GM23338 (cell line): ENCODE results near the gene GPR142. TPM values are rescaled to one million over a fixed set of nuclear protein-coding genes. Genes with fewer than 3 reads are reported as not detected.

ENCODE experiments used
- ATAC-seq: fragments of 200-7000 bp; cut with Tn5 transposase; 3 replicates; pipeline ENCODE4 v1.9.1; 2020
- DNase-seq: peaks from one replicate; pipeline ENCODE4 v3.0.0-alpha.2; 2015; ENCODE audit warnings: low spot score
- H2AFZ ChIP-seq: fragments of 200-600 bp; sonication (generic); 2 replicates; pipeline ENCODE4 v1.8.0; 2016; ENCODE audit warnings: antibody characterized with exemption, mild to moderate bottlenecking, moderate library complexity
- H3F3A ChIP-seq: fragments of 200-600 bp; sonication (generic); replicated peaks from 2 replicates; pipeline ENCODE4 v1.8.0; 2017; ENCODE audit warnings: antibody characterized with exemption, mixed run types, low read depth
- H3K27ac ChIP-seq: fragments of 200-600 bp; sonication (generic); 2 replicates; pipeline ENCODE4 v1.6.1; 2016; ENCODE audit warnings: low read depth
- H3K27me3 ChIP-seq: fragments of 200-600 bp; sonication (generic); 2 replicates; pipeline ENCODE4 v1.8.0; 2016; ENCODE audit warnings: mild to moderate bottlenecking, mixed run types, moderate library complexity; ENCODE audit not compliant: insufficient read depth
- H3K36me3 ChIP-seq: fragments of 200-600 bp; sonication (generic); 2 replicates; pipeline ENCODE4 v1.8.0; 2016; ENCODE audit warnings: mild to moderate bottlenecking; ENCODE audit not compliant: insufficient read depth
- H3K4me1 ChIP-seq: fragments of 200-600 bp; sonication (generic); 2 replicates; pipeline ENCODE4 v1.8.0; 2016; ENCODE audit warnings: mild to moderate bottlenecking, moderate library complexity; ENCODE audit not compliant: insufficient read depth
- H3K4me2 ChIP-seq: fragments of 200-600 bp; sonication (generic); 2 replicates; pipeline ENCODE4 v1.7.1; 2017; ENCODE audit warnings: mixed run types
- H3K4me3 ChIP-seq: fragments of 200-600 bp; sonication (generic); 2 replicates; pipeline ENCODE4 v1.6.1; 2016; ENCODE audit warnings: mixed run types
- H3K79me2 ChIP-seq: fragments of 200-600 bp; sonication (generic); replicated peaks from 2 replicates; pipeline ENCODE4 v1.8.0; 2017; ENCODE audit warnings: mild to moderate bottlenecking; ENCODE audit not compliant: insufficient read depth
- H3K9me2 ChIP-seq: fragments of 200-600 bp; sonication (generic); 2 replicates; pipeline ENCODE4 v1.8.0; 2017; ENCODE audit not compliant: insufficient read depth
- H4K20me1 ChIP-seq: fragments of 200-600 bp; sonication (generic); replicated peaks from 2 replicates; pipeline ENCODE4 v1.8.0; 2017; ENCODE audit warnings: mild to moderate bottlenecking; ENCODE audit not compliant: insufficient read depth
- H3K27ac Mint-ChIP-seq: 2 replicates; pipeline ENCODE4 v1.8.0; 2020; ENCODE audit warnings: inconsistent platforms, mild to moderate bottlenecking, moderate library complexity, mixed read lengths
- H3K27me3 Mint-ChIP-seq: 3 replicates; pipeline ENCODE4 v1.8.0; 2022; ENCODE audit warnings: low read depth, mild to moderate bottlenecking, moderate library complexity, mixed read lengths, inconsistent platforms; ENCODE audit not compliant: insufficient read depth, poor library complexity
- H3K36me3 Mint-ChIP-seq: 3 replicates; pipeline ENCODE4 v1.8.0; 2021; ENCODE audit warnings: low read depth, mild to moderate bottlenecking, inconsistent platforms, moderate library complexity, mixed read lengths
- H3K4me1 Mint-ChIP-seq: 3 replicates; pipeline ENCODE4 v1.8.0; 2020; ENCODE audit warnings: mild to moderate bottlenecking, inconsistent platforms, mixed read lengths
- H3K4me3 Mint-ChIP-seq: 3 replicates; pipeline ENCODE4 v1.8.0; 2021; ENCODE audit warnings: moderate library complexity, mild to moderate bottlenecking, inconsistent platforms, mixed read lengths
- H3K9me3 Mint-ChIP-seq: 3 replicates; pipeline ENCODE4 v1.8.0; 2020; ENCODE audit warnings: moderate library complexity, mild to moderate bottlenecking, inconsistent platforms, mixed read lengths
- CREB1 ChIP-seq: fragments of 250-450 bp; sonication (Bioruptor Pico); IDR thresholded peaks from 2 replicates; pipeline ENCODE4 v1.5.0; 2020; ENCODE audit warnings: low read depth, mild to moderate bottlenecking, moderate library complexity
- CTCF ChIP-seq, 2 experiments: fragments of 200-600 bp in 1 of 2; sonication (generic) in 1 of 2; conservative IDR thresholded peaks; 2 replicates each; pipeline versions ENCODE4 v1.5.1 to v1.6.1; 2016 to 2017; ENCODE audit warnings: antibody characterized with exemption in 2 of 2, low read depth in 2 of 2, mild to moderate bottlenecking in 2 of 2, moderate library complexity in 1 of 2
- ETS1 ChIP-seq: IDR thresholded peaks from 2 replicates; pipeline ENCODE4 v1.6.1; 2016; ENCODE audit warnings: antibody characterized with exemption
- EZH2 ChIP-seq: fragments of 200-600 bp; sonication (generic); IDR thresholded peaks from one replicate; pipeline ENCODE4 v1.8.0; 2017; ENCODE audit warnings: antibody characterized with exemption, mild to moderate bottlenecking, low read depth; ENCODE audit not compliant: unreplicated experiment
- EZH2phosphoT487 ChIP-seq: fragments of 200-600 bp; sonication (generic); IDR thresholded peaks from one replicate; pipeline ENCODE4 v1.8.1; 2018; ENCODE audit warnings: antibody characterized with exemption; ENCODE audit not compliant: unreplicated experiment
- JUNB ChIP-seq: IDR thresholded peaks from one replicate; pipeline ENCODE4 v1.6.1; 2016; ENCODE audit warnings: antibody characterized with exemption; ENCODE audit not compliant: unreplicated experiment
- NANOG ChIP-seq: IDR thresholded peaks from 2 replicates; pipeline ENCODE4 v1.6.1; 2016; ENCODE audit warnings: antibody characterized with exemption, borderline replicate concordance
- POLR2AphosphoS5 ChIP-seq: IDR thresholded peaks from 2 replicates; pipeline ENCODE4 v1.6.1; 2016; ENCODE audit warnings: antibody characterized with exemption, low read depth
- STAT1 ChIP-seq: IDR thresholded peaks from one replicate; pipeline ENCODE4 v1.6.1; 2016; ENCODE audit warnings: antibody characterized with exemption; ENCODE audit not compliant: unreplicated experiment
- ZNF114 ChIP-seq: fragments of 250-450 bp; sonication (Bioruptor Pico); IDR thresholded peaks from 2 replicates; pipeline ENCODE4 v1.5.0; 2020; ENCODE audit warnings: mild to moderate bottlenecking, moderate library complexity
- ZNF462 ChIP-seq: fragments of 250-450 bp; sonication (Bioruptor Pico); IDR thresholded peaks from 2 replicates; pipeline ENCODE4 v1.5.0; 2020; ENCODE audit warnings: mild to moderate bottlenecking, moderate library complexity
- polyA plus RNA-seq: library from polyadenylated mRNA; unstranded; fragments of >200 nt; fragmentation: Nextera tagmentation; extraction: Ambion mirVana; gene quantifications from 2 replicates; pipeline ENCODE4 v1.2.1, GENCODE V29; 2016
- total RNA-seq: library from RNA; depleted of rRNA; stranded (reverse); fragments of >200 nt; shearing (Covaris generic); gene quantifications from 2 replicates; pipeline ENCODE4 v1.2.3, GENCODE V29; 2014
- TF ChIP-seq, protein P1 (sequence below): IDR thresholded peaks from one replicate; pipeline ENCODE4 v1.6.1; 2018; ENCODE audit warnings: antibody characterized with exemption; ENCODE audit not compliant: unreplicated experiment

Gene GPR142
- total and polyA plus RNA-seq, 2 experiments from 2014 or later: not detected

GRCh38 chr17:74318391-74318790, 48.9 kb upstream of the GPR142 start:
- no peaks in the 10 kb centered on the region for H3K27me3 ChIP-seq
- ATAC-seq (no peak), DNase-seq (no peak)
- no peak overlapping the region for H2AFZ ChIP-seq
- no peaks in the 10 kb centered on the region for H4K20me1 ChIP-seq
- H3K36me3 ChIP-seq: no peaks in the 10 kb centered on the region
- no peaks in the 10 kb centered on the region for H3K9me2 ChIP-seq
- no peak overlapping the region for H3K27ac ChIP-seq
- H3K27ac Mint-ChIP-seq: no peak overlapping the region
- no peaks in the 10 kb centered on the region for H3K36me3 Mint-ChIP-seq
- H3K4me2 ChIP-seq: no peak overlapping the region
- no peaks in the 10 kb centered on the region for H3K79me2 ChIP-seq
- H3F3A ChIP-seq: no peaks in the 10 kb centered on the region
- H3K4me1 ChIP-seq: no peaks in the 10 kb centered on the region
- no peaks in the 10 kb centered on the region for H3K4me1 Mint-ChIP-seq
- peaks cover 13% of the 10 kb centered on the region for H3K27me3 Mint-ChIP-seq
- H3K9me3 Mint-ChIP-seq: no peaks in the 10 kb centered on the region; the same call in 2 of the 3 replicates
- TF ChIP-seq JUNB (no peak), ZNF462 (CRISPR knock-in tag) (no peak), STAT1 (no peak), CREB1 (CRISPR knock-in tag) (no peak), CTCF (conservative IDR thresholded peaks at IDR 0.05; ENCODE audit: low read depth in 2 of 2) (no peak), NANOG (no peak), EZH2phosphoT487 (no peak), POLR2AphosphoS5 (no peak), EZH2 (no peak), ZNF114 (CRISPR knock-in tag) (no peak), ETS1 (no peak)
- TF ChIP-seq, protein P1, sequence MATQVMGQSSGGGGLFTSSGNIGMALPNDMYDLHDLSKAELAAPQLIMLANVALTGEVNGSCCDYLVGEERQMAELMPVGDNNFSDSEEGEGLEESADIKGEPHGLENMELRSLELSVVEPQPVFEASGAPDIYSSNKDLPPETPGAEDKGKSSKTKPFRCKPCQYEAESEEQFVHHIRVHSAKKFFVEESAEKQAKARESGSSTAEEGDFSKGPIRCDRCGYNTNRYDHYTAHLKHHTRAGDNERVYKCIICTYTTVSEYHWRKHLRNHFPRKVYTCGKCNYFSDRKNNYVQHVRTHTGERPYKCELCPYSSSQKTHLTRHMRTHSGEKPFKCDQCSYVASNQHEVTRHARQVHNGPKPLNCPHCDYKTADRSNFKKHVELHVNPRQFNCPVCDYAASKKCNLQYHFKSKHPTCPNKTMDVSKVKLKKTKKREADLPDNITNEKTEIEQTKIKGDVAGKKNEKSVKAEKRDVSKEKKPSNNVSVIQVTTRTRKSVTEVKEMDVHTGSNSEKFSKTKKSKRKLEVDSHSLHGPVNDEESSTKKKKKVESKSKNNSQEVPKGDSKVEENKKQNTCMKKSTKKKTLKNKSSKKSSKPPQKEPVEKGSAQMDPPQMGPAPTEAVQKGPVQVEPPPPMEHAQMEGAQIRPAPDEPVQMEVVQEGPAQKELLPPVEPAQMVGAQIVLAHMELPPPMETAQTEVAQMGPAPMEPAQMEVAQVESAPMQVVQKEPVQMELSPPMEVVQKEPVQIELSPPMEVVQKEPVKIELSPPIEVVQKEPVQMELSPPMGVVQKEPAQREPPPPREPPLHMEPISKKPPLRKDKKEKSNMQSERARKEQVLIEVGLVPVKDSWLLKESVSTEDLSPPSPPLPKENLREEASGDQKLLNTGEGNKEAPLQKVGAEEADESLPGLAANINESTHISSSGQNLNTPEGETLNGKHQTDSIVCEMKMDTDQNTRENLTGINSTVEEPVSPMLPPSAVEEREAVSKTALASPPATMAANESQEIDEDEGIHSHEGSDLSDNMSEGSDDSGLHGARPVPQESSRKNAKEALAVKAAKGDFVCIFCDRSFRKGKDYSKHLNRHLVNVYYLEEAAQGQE: no peak
- H3K4me3 Mint-ChIP-seq: no peak overlapping the region
- no peak overlapping the region for H3K4me3 ChIP-seq
